ENCODE results near the gene SMAP1.
"Not testable (repeated sequence)": the region's sequence is repeated elsewhere in the genome, so short reads cannot be mapped to it uniquely, and the experiment has no call there.

SMAP1 gene

GRCh38 chr6:70724524-70724923 is 56.8 kb downstream of the SMAP1 start:
- DNase-seq: no peak
- in situ Hi-C loops (cut with HindIII; ENCODE audit: low pct_ligation_motif_present, low pct_unique_long_range_greater_than_20kb, low sequenced_read_pairs): no loop called here

- DNase-seq: no peak
Observed at GRCh38 chr6:70725817-70726415, 58.2 kb downstream of the SMAP1 start.

GRCh38 chr6:70734381-70734780 is 66.7 kb downstream of the SMAP1 start:
- in situ Hi-C loops (cut with HindIII; ENCODE audit: low pct_ligation_motif_present, low pct_unique_long_range_greater_than_20kb, low sequenced_read_pairs): no loop called here
- DNase-seq: no peak

More at GRCh38 chr6:70725817-70726415, 58.2 kb downstream of the SMAP1 start:
- in situ Hi-C loops (cut with HindIII; ENCODE audit: low pct_ligation_motif_present, low pct_unique_long_range_greater_than_20kb, low sequenced_read_pairs): no loop called here

- in situ Hi-C loops (cut with HindIII; ENCODE audit: low pct_ligation_motif_present, low pct_unique_long_range_greater_than_20kb, low sequenced_read_pairs): no loop called here
- DNase-seq: no peak
Observed at GRCh38 chr6:70734979-70735378, 67.3 kb downstream of the SMAP1 start.

GRCh38 chr6:70735513-70735912 is 67.8 kb downstream of the SMAP1 start:
- in situ Hi-C loops (cut with HindIII; ENCODE audit: low pct_ligation_motif_present, low pct_unique_long_range_greater_than_20kb, low sequenced_read_pairs): no loop called here
- DNase-seq: no peak

GRCh38 chr6:70738028-70738427 is 70.3 kb downstream of the SMAP1 start:
- in situ Hi-C loops (cut with HindIII; ENCODE audit: low pct_ligation_motif_present, low pct_unique_long_range_greater_than_20kb, low sequenced_read_pairs): no loop called here
- no peak for DNase-seq

GRCh38 chr6:70739534-70739933 is 71.9 kb downstream of the SMAP1 start:
- no peak for DNase-seq
- in situ Hi-C loops (cut with HindIII; ENCODE audit: low pct_ligation_motif_present, low pct_unique_long_range_greater_than_20kb, low sequenced_read_pairs): no loop called here

GRCh38 chr6:70740746-70741145 is 73.1 kb downstream of the SMAP1 start:
- DNase-seq; in situ Hi-C loops (cut with HindIII; ENCODE audit: low pct_ligation_motif_present, low pct_unique_long_range_greater_than_20kb, low sequenced_read_pairs): not testable (repeated sequence)

- DNase-seq; in situ Hi-C loops (cut with HindIII; ENCODE audit: low pct_ligation_motif_present, low pct_unique_long_range_greater_than_20kb, low sequenced_read_pairs): not testable (repeated sequence)
Observed at GRCh38 chr6:70742462-70742861, 74.8 kb downstream of the SMAP1 start.

- no peak for DNase-seq
- in situ Hi-C loops (cut with HindIII; ENCODE audit: low pct_ligation_motif_present, low pct_unique_long_range_greater_than_20kb, low sequenced_read_pairs): no loop called here
Observed at GRCh38 chr6:70753870-70754380, 86.2 kb downstream of the SMAP1 start.

- in situ Hi-C loops (cut with HindIII; ENCODE audit: low pct_ligation_motif_present, low pct_unique_long_range_greater_than_20kb, low sequenced_read_pairs): no loop called here
Observed at GRCh38 chr6:70758883-70759282, 91.2 kb downstream of the SMAP1 start.

GRCh38 chr6:70763754-70764510 is 96.2 kb downstream of the SMAP1 start:
- in situ Hi-C loops (cut with HindIII; ENCODE audit: low pct_ligation_motif_present, low pct_unique_long_range_greater_than_20kb, low sequenced_read_pairs): no loop called here
- no peak for DNase-seq

More at GRCh38 chr6:70758883-70759282, 91.2 kb downstream of the SMAP1 start:
- DNase-seq: no peak

GRCh38 chr6:70764706-70765105 is 97.0 kb downstream of the SMAP1 start:
- no peak for DNase-seq
- in situ Hi-C loops (cut with HindIII; ENCODE audit: low pct_ligation_motif_present, low pct_unique_long_range_greater_than_20kb, low sequenced_read_pairs): no loop called here

- in situ Hi-C loops (cut with HindIII; ENCODE audit: low pct_ligation_motif_present, low pct_unique_long_range_greater_than_20kb, low sequenced_read_pairs); DNase-seq: not testable (repeated sequence)
Observed at GRCh38 chr6:70771351-70771750, 103.7 kb downstream of the SMAP1 start.

GRCh38 chr6:70779934-70780333 is 112.3 kb downstream of the SMAP1 start:
- no peak for DNase-seq
- in situ Hi-C loops (cut with HindIII; ENCODE audit: low pct_ligation_motif_present, low pct_unique_long_range_greater_than_20kb, low sequenced_read_pairs): no loop called here

- no peak for DNase-seq
- in situ Hi-C loops (cut with HindIII; ENCODE audit: low pct_ligation_motif_present, low pct_unique_long_range_greater_than_20kb, low sequenced_read_pairs): no loop called here
Observed at GRCh38 chr6:70790483-70791224, 123.0 kb downstream of the SMAP1 start.

GRCh38 chr6:70797625-70798024 is 129.9 kb downstream of the SMAP1 start:
- DNase-seq: no peak
- in situ Hi-C loops (cut with HindIII; ENCODE audit: low pct_ligation_motif_present, low pct_unique_long_range_greater_than_20kb, low sequenced_read_pairs): no loop called here

GRCh38 chr6:70806086-70806485 is 138.4 kb downstream of the SMAP1 start:
- DNase-seq: no peak
- in situ Hi-C loops (cut with HindIII; ENCODE audit: low pct_ligation_motif_present, low pct_unique_long_range_greater_than_20kb, low sequenced_read_pairs): no loop called here

- in situ Hi-C loops (cut with HindIII; ENCODE audit: low pct_ligation_motif_present, low pct_unique_long_range_greater_than_20kb, low sequenced_read_pairs): no loop called here
- no peak for DNase-seq
Observed at GRCh38 chr6:70811788-70812187, 144.1 kb downstream of the SMAP1 start.
